ENCODE data around the gene CREG2.

CREG2 gene

GRCh38 chr2:101415884-101416283 is 28.6 kb upstream of the CREG2 start:
- H3K27me3 ChIP-seq, result no peaks in the 10 kb centered on the region
- intact Hi-C loops (cut with DNase I; ENCODE audit: low total_unique reads), result loop anchor here (5.0 kb wide), 1 partner anchor 416 kb away; no protein-coding TSS in a partner anchor
- H3K36me3 ChIP-seq, result no peaks in the 10 kb centered on the region
- H3K4me1 ChIP-seq, result no peaks in the 10 kb centered on the region
- H3K4me3 ChIP-seq, result no peak overlapping the region
- H3K27ac ChIP-seq, result no peak overlapping the region
- TF ChIP-seq CTCF (IDR thresholded peaks at IDR 0.05), result no peak
- no peaks in the 10 kb centered on the region for H3K9me3 ChIP-seq
- no peak for DNase-seq

- H3K4me3 ChIP-seq, result no peak overlapping the region
- DNase-seq, result no peak
- intact Hi-C loops (cut with DNase I; ENCODE audit: low total_unique reads), result loop anchor here (5.0 kb wide), 1 partner anchor 417 kb away; no protein-coding TSS in a partner anchor
- H3K4me1 ChIP-seq, result no peaks in the 10 kb centered on the region
- H3K36me3 ChIP-seq, result no peaks in the 10 kb centered on the region
- H3K9me3 ChIP-seq, result no peaks in the 10 kb centered on the region
- no peak overlapping the region for H3K27ac ChIP-seq
- H3K27me3 ChIP-seq, result no peaks in the 10 kb centered on the region
- TF ChIP-seq CTCF (IDR thresholded peaks at IDR 0.05), result no peak
These were observed 27.9 kb upstream of the CREG2 start for GRCh38 chr2:101415220-101415619.

- no peaks in the 10 kb centered on the region for H3K9me3 ChIP-seq
- H3K4me3 ChIP-seq, result no peak overlapping the region
- no peaks in the 10 kb centered on the region for H3K4me1 ChIP-seq
- no peaks in the 10 kb centered on the region for H3K36me3 ChIP-seq
- intact Hi-C loops (cut with DNase I; ENCODE audit: low total_unique reads), result no loop called here
- H3K27ac ChIP-seq, result no peak overlapping the region
- no peak for TF ChIP-seq CTCF (IDR thresholded peaks at IDR 0.05)
- no peaks in the 10 kb centered on the region for H3K27me3 ChIP-seq
- no peak for DNase-seq
These were observed 24.9 kb upstream of the CREG2 start for GRCh38 chr2:101412092-101412694.

- TF ChIP-seq CTCF (IDR thresholded peaks at IDR 0.05), result no peak
- no peak for DNase-seq
- no peaks in the 10 kb centered on the region for H3K9me3 ChIP-seq
- intact Hi-C loops (cut with DNase I; ENCODE audit: low total_unique reads), result no loop called here
- H3K4me3 ChIP-seq, result no peak overlapping the region
- no peak overlapping the region for H3K27ac ChIP-seq
- no peaks in the 10 kb centered on the region for H3K4me1 ChIP-seq
- H3K27me3 ChIP-seq, result no peaks in the 10 kb centered on the region
- no peaks in the 10 kb centered on the region for H3K36me3 ChIP-seq
These were observed 23.4 kb upstream of the CREG2 start for GRCh38 chr2:101410746-101411145.

GRCh38 chr2:101410114-101410513 is 22.8 kb upstream of the CREG2 start:
- Histone ChIP-seq H3K27me3 (no peaks in the 10 kb centered on the region), H3K4me3 (no peak overlapping the region), H3K36me3 (no peaks in the 10 kb centered on the region), H3K4me1 (no peaks in the 10 kb centered on the region), H3K27ac (no peak overlapping the region), H3K9me3 (no peaks in the 10 kb centered on the region)
- no peak for TF ChIP-seq CTCF (IDR thresholded peaks at IDR 0.05)
- intact Hi-C loops (cut with DNase I; ENCODE audit: low total_unique reads), result no loop called here
- DNase-seq, result no peak

GRCh38 chr2:101409699-101410098 is 22.4 kb upstream of the CREG2 start:
- Histone ChIP-seq H3K27me3 (no peaks in the 10 kb centered on the region), H3K4me1 (no peaks in the 10 kb centered on the region), H3K36me3 (no peaks in the 10 kb centered on the region), H3K27ac (no peak overlapping the region), H3K9me3 (no peaks in the 10 kb centered on the region), H3K4me3 (no peak overlapping the region)
- no peak for DNase-seq
- intact Hi-C loops (cut with DNase I; ENCODE audit: low total_unique reads), result no loop called here
- no peak for TF ChIP-seq CTCF (IDR thresholded peaks at IDR 0.05)
